ENCODE data around the gene LRRC25. TPM values are rescaled to one million over a fixed set of nuclear protein-coding genes. Genes with fewer than 3 reads are reported as not detected.
A peak's percentile ranks its signal among the peaks of the same experiment; 100 is the strongest.
"Not testable (repeated sequence)": the region's sequence is repeated elsewhere in the genome, so short reads cannot be mapped to it uniquely, and the experiment has no call there.

LRRC25 gene
- total RNA-seq, 2 experiments from 2014 or later: 0.98 to 4.1 TPM

GRCh38 chr19:18412610-18413239 is 15.3 kb upstream of the LRRC25 start:
- intact Hi-C loops (cut with micrococcal nuclease; ENCODE audit: unreplicated experiment): no loop called here

GRCh38 chr19:18408053-18408476 is 10.6 kb upstream of the LRRC25 start:
- CTCF ChIA-PET (ENCODE audit: unreplicated experiment): no interaction called here
- Histone ChIP-seq H3K9me3 (ENCODE audit: low read length) (no peaks in the 10 kb centered on the region), H3K9me2 (ENCODE audit: insufficient read depth, low read length) (no peaks in the 10 kb centered on the region), H4K20me1 (ENCODE audit: insufficient read depth, low read length) (no peaks in the 10 kb centered on the region), H3K4me2 (ENCODE audit: low read length) (peak overlapping the region; percentile 44; the same call in 1 of the 2 replicates), H3K27ac (ENCODE audit: low read depth, low read length, poor library complexity, severe bottlenecking) (no peak overlapping the region), H3K4me1 (ENCODE audit: insufficient read depth, low read length, poor library complexity, severe bottlenecking) (peaks cover 26% of the 10 kb centered on the region), H3K4me3 (ENCODE audit: low read depth, low read length, poor library complexity, severe bottlenecking) (no peak overlapping the region), H3K36me3 (ENCODE audit: insufficient read depth, low read length) (no peaks in the 10 kb centered on the region), H3K79me2 (ENCODE audit: insufficient read depth, low read depth, low read length) (no peaks in the 10 kb centered on the region), H2AFZ (ENCODE audit: low read length) (peak overlapping the region; percentile 52; the same call in 1 of the 2 replicates)
- peak; percentile 76 for DNase-seq (ENCODE audit: low spot score)
- BruUV-seq (replicated peaks): no TSS peak
- POLR2A ChIA-PET: no interaction called here
- no peak for TF ChIP-seq EZH2phosphoT487 (IDR thresholded peaks at IDR 0.05; ENCODE audit: borderline replicate concordance, low read depth, low read length)
- peak; percentile 84 for TF ChIP-seq CTCF (conservative IDR thresholded peaks at IDR 0.05; ENCODE audit: low read length)
- intact Hi-C loops (cut with micrococcal nuclease; ENCODE audit: unreplicated experiment): no loop called here

More at GRCh38 chr19:18412610-18413239, 15.3 kb upstream of the LRRC25 start:
- ChIA-PET POLR2A (interaction anchor here (0.5 to 1.2 kb wide), 2 partner anchors 12 to 32 kb away, joined by 4 read pairs; no protein-coding TSS in a partner anchor), CTCF (ENCODE audit: unreplicated experiment) (no interaction called here)
- H3K9me3 ChIP-seq (ENCODE audit: low read length): no peaks in the 10 kb centered on the region
- no peaks in the 10 kb centered on the region for H3K9me2 ChIP-seq (ENCODE audit: insufficient read depth, low read length)
- no peaks in the 10 kb centered on the region for H4K20me1 ChIP-seq (ENCODE audit: insufficient read depth, low read length)
- no peak for DNase-seq (ENCODE audit: low spot score)
- no peak overlapping the region for H2AFZ ChIP-seq (ENCODE audit: low read length)
- H3K4me1 ChIP-seq (ENCODE audit: insufficient read depth, low read length, poor library complexity, severe bottlenecking): peaks cover 44% of the 10 kb centered on the region
- H3K4me2 ChIP-seq (ENCODE audit: low read length): no peak overlapping the region
- H3K79me2 ChIP-seq (ENCODE audit: insufficient read depth, low read depth, low read length): no peaks in the 10 kb centered on the region
- no peak overlapping the region for H3K4me3 ChIP-seq (ENCODE audit: low read depth, low read length, poor library complexity, severe bottlenecking)
- no peak overlapping the region for H3K27ac ChIP-seq (ENCODE audit: low read depth, low read length, poor library complexity, severe bottlenecking)
- BruUV-seq (replicated peaks): no TSS peak
- TF ChIP-seq CTCF (conservative IDR thresholded peaks at IDR 0.05; ENCODE audit: low read length): no peak
- TF ChIP-seq EZH2phosphoT487 (IDR thresholded peaks at IDR 0.05; ENCODE audit: borderline replicate concordance, low read depth, low read length): no peak
- no peaks in the 10 kb centered on the region for H3K36me3 ChIP-seq (ENCODE audit: insufficient read depth, low read length)

- Histone ChIP-seq H3K9me3 (ENCODE audit: low read length) (no peaks in the 10 kb centered on the region), H3K4me3 (ENCODE audit: low read depth, low read length, poor library complexity, severe bottlenecking) (no peak overlapping the region), H3K9me2 (ENCODE audit: insufficient read depth, low read length) (no peaks in the 10 kb centered on the region), H3K36me3 (ENCODE audit: insufficient read depth, low read length) (no peaks in the 10 kb centered on the region), H3K4me1 (ENCODE audit: insufficient read depth, low read length, poor library complexity, severe bottlenecking) (peaks cover 39% of the 10 kb centered on the region), H3K27ac (ENCODE audit: low read depth, low read length, poor library complexity, severe bottlenecking) (no peak overlapping the region), H4K20me1 (ENCODE audit: insufficient read depth, low read length) (no peaks in the 10 kb centered on the region), H2AFZ (ENCODE audit: low read length) (no peak overlapping the region), H3K4me2 (ENCODE audit: low read length) (no peak overlapping the region), H3K79me2 (ENCODE audit: insufficient read depth, low read depth, low read length) (no peaks in the 10 kb centered on the region)
- no peak for TF ChIP-seq CTCF (conservative IDR thresholded peaks at IDR 0.05; ENCODE audit: low read length)
- TF ChIP-seq EZH2phosphoT487 (IDR thresholded peaks at IDR 0.05; ENCODE audit: borderline replicate concordance, low read depth, low read length): no peak
- intact Hi-C loops (cut with micrococcal nuclease; ENCODE audit: unreplicated experiment): no loop called here
- BruUV-seq (replicated peaks): no TSS peak
- ChIA-PET CTCF (ENCODE audit: unreplicated experiment) (no interaction called here), POLR2A (no interaction called here)
- DNase-seq (ENCODE audit: low spot score): no peak
These were observed 9.3 kb upstream of the LRRC25 start for GRCh38 chr19:18406749-18407148.

- DNase-seq (ENCODE audit: low spot score); CTCF ChIA-PET (ENCODE audit: unreplicated experiment); H3K9me3 ChIP-seq (ENCODE audit: low read length); intact Hi-C loops (cut with micrococcal nuclease; ENCODE audit: unreplicated experiment); H4K20me1 ChIP-seq (ENCODE audit: insufficient read depth, low read length); BruUV-seq (replicated peaks); H3K9me2 ChIP-seq (ENCODE audit: insufficient read depth, low read length); H3K4me3 ChIP-seq (ENCODE audit: low read depth, low read length, poor library complexity, severe bottlenecking); H2AFZ ChIP-seq (ENCODE audit: low read length); H3K4me2 ChIP-seq (ENCODE audit: low read length); H3K79me2 ChIP-seq (ENCODE audit: insufficient read depth, low read depth, low read length); H3K27ac ChIP-seq (ENCODE audit: low read depth, low read length, poor library complexity, severe bottlenecking); H3K36me3 ChIP-seq (ENCODE audit: insufficient read depth, low read length): not testable (repeated sequence)
- POLR2A ChIA-PET: interaction anchor here (1.0 kb wide), 1 partner anchor 80 kb away, joined by 4 read pairs; no protein-coding TSS in a partner anchor
- peaks cover 49% of the 10 kb centered on the region for H3K4me1 ChIP-seq (ENCODE audit: insufficient read depth, low read length, poor library complexity, severe bottlenecking)
These were observed 8.3 kb upstream of the LRRC25 start for GRCh38 chr19:18405754-18406153.

Measured in OCI-LY7 (cell line).